Left ventricle myocardium superior (tissue), 1 donor: ENCODE results near the gene EEF1B2. TPM values are rescaled to one million over a fixed set of nuclear protein-coding genes. Genes with fewer than 3 reads are reported as not detected.
"Not testable (repeated sequence)": the region's sequence is repeated elsewhere in the genome, so short reads cannot be mapped to it uniquely, and the experiment has no call there.

Experiments
- ATAC-seq: fragments of 200-7000 bp; cut with Tn5 transposase; one replicate; pipeline ENCODE4 v1.9.1; 2020; ENCODE audit warnings: mild to moderate bottlenecking, moderate library complexity
- DNase-seq: peaks from one replicate; pipeline ENCODE4 v3.0.0-alpha.2; 2020
- intact Hi-C: fragments of 100-400 bp; cut with micrococcal nuclease; formaldehyde crosslinking; loops from one replicate; pipeline ENCODE4 v1.11.0; 2022
- total RNA-seq: library from RNA; stranded (reverse); fragmentation: NEBNext Ultra II Directional; extraction: Animal tissue kit (Norgen Biotek cat#: 25700); gene quantifications from one replicate; pipeline ENCODE4 v1.2.1, GENCODE V29; 2021
- donor health status: DM: no; HTN: yes; CAD: no; lungs with severe emphysema.

The EEF1B2 gene
- total RNA-seq, 1 donor from 2014 or later = 258 TPM

DNA sequence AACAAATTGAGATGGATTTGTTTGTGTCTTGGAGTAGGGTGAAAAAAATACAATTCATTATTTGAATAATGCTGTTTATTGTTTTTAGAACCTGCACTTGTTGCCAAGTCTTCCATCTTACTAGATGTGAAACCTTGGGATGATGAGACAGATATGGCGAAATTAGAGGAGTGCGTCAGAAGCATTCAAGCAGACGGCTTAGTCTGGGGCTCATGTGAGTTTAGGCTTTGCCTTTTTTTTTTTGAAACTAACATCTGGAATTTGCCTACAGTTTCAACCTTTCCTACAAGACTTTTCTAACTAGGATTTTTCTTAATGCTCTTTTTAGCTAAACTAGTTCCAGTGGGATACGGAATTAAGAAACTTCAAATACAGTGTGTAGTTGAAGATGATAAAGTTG lies 2.7 kb downstream of the EEF1B2 start:
- DNase-seq, ATAC-seq, intact Hi-C loops: not testable (repeated sequence)

DNA sequence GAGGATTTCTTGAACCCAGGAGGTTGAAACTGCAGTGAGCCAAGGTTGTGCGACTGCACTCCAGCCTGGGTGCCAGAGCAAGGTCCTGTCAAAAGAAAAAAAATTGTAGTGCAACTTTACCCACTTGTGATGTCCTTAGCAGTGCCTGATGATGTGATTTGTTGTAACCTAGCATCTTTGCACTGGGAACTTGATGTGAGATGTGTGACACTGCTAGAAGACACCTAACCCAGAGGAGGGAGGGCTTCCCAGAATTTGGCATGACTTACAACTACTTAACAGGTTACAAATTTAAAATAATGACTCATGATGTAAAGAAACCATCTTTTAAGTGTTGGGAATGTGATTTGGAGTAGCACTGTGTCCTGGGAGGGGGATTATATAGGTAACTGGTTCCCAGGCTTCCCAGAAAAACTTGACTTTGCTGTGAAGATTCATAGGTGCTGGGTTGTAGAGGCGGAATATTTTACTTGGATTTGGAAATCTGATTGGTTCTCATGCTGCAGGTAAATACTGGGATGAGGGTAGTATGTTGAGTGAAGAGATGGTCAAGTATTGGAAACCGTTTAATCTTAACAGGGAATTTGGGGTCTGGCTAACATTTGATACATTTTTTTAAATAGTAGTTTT lies 3.7 kb downstream of the EEF1B2 start:
- intact Hi-C loops = no loop called here
- DNase-seq = no peak
- ATAC-seq = no peak

DNA sequence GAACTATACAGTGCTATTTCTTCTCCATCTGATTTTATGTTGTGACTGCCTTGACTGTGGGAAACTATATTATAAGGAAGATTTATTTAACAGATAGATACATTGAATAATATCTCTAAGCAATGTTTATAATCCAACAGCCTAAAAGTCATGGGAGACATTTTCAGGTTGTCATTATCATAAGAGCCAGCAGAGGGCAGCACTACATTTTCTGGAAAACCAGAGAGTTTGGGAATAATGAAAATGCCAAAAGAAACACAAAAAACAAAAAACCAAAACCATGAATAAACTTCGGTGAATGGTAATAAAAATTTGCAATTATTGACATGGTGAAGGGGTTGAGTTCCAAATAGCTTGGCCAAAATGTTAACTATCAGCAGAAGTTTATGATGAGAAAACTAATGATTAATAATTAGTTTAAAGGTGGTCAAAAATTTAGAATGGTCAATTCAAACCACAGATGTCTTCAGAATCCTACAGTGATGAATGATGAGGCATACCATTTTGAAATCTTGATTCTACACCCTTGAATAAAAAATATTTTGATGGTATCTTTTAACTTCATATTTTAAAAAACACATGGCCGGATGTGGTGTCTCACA lies 4.7 kb downstream of the EEF1B2 start:
- no peak for ATAC-seq
- intact Hi-C loops = no loop called here
- DNase-seq = no peak

DNA sequence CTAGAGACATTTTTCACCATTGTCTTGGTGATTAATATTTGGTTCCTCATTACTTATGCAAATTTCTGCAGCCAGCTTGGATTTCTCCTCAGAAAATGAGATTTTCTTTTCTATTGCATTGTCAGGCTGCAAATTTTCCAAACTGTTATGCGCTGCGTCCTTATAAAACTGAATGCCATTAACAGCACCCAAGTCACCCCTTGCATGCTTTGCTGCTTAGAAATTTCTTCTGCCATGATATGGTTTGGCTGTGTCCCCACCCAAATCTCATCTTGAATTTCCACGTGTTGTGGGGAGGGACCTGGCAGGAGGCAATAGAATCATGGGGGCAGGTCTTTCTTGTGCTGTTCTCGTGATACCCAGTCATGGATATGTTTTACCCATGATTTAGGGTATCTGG lies 8.5 kb downstream of the EEF1B2 start:
- ATAC-seq, intact Hi-C loops: not testable (repeated sequence)

DNA sequence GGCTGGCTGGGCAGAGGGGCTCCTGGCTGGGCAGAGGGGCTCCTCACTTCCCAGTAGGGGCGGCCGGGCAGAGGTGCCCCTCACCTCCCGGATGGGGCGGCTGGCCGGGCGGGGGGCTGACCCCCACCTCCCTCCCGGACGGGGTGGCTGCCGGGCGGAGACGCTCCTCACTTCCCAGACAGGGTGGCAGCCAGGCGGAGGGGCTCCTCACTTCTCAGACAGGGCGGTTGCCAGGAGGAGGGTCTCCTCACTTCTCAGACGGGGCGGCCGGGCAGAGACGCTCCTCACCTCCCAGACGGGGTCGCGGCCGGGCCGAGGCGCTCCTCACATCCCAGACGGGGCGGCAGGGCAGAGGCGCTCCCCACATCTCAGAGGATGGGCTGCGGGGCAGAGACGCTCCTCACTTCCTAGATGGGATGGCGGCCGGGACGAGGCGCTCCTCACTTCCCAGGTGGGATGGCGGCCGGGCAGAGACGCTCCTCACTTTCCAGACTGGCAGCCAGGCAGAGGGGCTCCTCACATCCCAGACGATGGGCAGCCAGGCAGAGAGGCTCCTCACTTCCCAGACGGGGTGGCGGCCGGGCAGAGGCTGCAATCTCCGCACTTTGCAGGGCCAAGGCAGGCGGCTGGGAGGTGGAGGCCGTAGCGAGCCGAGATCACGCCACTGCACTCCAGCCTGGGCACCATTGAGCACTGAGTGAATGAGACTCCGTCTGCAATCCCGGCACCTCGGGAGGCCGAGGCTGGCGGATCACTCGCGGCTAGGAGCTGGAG lies 12.1 kb downstream of the EEF1B2 start:
- ATAC-seq, intact Hi-C loops, DNase-seq: not testable (repeated sequence)

More for the DNA sequence above, 8.5 kb downstream of the EEF1B2 start:
- DNase-seq = not testable (repeated sequence)

DNA sequence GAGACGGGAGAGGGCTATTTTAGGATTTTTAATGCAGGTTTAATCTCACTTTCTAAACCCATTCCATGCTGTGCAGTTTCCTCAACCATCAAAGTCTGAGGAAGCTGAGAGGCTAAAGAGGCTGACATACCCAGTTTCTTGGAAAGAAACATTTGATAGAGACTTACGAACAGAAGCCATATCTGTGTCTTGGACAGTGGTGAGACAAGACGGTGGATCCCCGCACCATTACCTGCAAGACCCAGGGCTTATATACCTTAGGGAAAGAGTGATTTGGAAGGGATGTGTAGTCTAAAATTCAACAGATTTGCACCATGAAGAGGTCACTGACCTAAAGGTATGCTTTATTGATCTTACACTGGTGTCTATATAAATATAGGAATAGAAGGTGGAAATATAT lies 13.5 kb downstream of the EEF1B2 start:
- intact Hi-C loops = no loop called here
- ATAC-seq = no peak
- no peak for DNase-seq

DNA sequence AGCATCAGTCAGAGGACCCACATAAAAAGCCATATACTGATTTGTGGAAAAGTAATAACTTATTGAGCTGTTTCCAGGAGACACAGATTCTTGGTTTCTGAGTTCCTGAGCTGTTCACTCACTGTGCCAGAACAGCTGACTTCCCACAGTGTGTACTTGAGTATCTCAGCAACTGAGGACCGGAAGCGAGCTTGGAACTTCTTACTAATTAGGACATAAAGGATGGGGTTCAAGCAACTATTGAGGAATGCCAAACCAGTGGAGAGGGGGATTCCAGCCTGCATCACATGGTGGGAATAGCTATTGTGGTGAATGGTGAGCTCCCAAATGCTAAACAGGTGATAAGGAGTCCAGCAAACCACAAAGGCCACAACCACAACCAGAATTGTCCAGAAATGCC lies 16.4 kb downstream of the EEF1B2 start:
- peak; percentile 46 for ATAC-seq
- intact Hi-C loops = no loop called here
- no peak for DNase-seq

DNA sequence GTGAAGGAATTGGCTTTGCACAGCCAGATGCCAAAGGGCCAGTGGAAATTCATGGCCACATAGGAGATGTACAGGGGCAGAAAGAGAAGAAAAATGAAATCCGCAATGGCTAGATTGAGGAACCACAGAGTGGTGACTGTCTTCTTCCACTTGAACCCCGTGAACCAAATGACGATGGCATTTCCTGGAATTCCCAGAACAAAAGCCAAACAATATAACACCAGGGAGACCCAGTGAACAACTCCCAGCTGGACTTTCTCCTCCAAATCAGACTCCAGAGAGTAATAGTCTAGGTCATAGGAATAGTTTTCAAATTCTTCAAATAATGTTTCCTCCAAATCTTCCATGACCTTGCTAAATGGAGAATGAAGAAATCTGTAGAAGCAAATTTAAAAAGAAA lies 17.2 kb downstream of the EEF1B2 start:
- peak; percentile 50 for ATAC-seq
- intact Hi-C loops = no loop called here
- DNase-seq = no peak

DNA sequence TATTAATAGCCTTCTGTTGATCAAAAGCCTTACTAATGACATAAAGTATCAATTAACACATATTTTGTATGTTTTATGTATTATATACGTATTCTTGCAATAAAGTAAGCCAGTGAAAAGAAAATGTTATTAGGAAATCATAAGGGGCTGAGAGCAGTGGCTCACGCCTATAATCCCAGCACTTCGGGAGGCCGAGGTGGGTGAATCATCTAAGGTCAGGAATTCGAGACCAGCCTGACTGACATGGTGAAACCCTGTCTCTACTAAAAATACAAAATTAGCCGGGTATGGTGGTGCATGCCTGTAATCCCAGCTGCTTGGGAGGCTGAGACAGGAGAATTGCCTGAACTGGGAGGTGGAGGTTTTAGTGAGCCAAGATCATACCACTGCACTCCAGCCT lies 21.8 kb downstream of the EEF1B2 start:
- DNase-seq, ATAC-seq, intact Hi-C loops: not testable (repeated sequence)

DNA sequence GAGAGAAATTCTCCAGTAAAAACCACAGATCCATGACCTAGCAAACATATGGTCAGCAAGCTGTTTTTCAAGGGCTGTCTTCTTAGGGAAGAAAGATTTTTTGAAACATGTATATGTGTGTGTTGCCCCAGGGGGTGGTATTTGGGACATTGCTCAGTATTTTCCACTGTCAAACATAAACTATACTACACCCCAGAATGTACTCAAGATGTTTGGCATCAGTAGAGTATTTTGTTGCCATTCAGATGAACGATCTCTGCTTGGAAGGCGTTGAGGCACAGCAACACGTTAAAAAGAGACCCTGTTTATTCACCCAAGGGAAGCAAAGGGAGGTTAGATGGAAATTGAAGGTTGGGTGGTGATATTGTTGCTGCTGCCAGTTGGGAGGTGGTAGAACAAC lies 30.0 kb downstream of the EEF1B2 start:
- DNase-seq = no peak
- intact Hi-C loops = no loop called here
- no peak for ATAC-seq

DNA sequence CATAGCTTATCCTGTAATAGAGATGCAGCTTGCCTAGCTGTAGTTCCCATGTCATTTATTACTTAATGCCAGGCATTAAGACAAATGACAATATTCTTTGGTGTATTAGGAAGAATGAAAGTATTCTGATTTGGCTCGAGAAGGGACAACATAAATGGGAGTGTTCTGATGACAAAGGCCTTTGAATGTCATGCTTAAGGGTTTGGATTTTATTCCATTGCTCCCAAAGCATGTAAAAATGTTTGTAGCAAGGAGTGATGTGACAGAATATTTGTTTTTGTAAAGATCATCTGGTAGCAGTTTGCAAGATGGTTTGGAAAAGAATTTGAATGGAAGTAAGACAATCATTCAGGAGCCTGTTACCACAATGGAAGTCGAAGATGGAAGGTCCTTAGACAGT lies 30.4 kb downstream of the EEF1B2 start:
- DNase-seq = no peak
- ATAC-seq = no peak
- intact Hi-C loops = no loop called here

DNA sequence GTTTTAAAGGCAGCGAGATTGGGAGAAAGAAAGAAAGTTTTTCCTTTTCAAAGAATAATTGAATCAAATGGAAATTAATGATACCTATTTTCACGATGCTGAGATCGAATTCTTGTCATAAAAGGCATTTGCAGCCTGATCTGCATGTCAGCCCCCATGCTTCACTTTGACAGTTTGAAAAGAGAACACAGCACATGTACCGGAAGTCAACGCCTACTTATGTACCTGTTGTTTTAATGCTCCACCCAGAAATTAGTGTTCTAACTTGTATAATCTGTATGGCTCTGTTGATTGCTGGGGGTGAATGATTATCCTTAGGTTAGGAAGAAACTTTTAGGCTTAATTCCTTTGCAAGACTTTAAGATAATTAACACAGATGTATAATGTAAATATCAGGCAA lies 31.0 kb downstream of the EEF1B2 start:
- intact Hi-C loops = no loop called here
- no peak for DNase-seq
- ATAC-seq = no peak

DNA sequence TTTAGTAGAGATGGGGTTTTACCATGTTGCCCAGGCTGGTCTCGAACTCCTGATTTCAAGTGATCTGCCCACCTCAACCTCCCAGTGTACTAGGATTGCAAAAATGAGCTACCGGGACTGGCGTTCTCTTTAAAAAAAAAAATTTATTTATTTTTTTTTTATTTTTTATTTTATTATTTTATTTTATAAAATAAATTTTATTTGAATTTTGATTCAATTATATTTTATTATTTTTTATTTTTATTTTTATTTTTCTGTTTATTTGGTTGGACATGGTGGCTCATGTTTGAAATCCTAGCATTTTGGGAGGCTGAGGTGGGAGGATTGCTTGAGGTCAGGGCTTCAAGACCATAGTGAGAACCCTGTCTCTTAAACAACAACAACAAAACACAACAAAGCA lies 32.5 kb downstream of the EEF1B2 start:
- DNase-seq (no peak), ATAC-seq (no peak)
- intact Hi-C loops = no loop called here

DNA sequence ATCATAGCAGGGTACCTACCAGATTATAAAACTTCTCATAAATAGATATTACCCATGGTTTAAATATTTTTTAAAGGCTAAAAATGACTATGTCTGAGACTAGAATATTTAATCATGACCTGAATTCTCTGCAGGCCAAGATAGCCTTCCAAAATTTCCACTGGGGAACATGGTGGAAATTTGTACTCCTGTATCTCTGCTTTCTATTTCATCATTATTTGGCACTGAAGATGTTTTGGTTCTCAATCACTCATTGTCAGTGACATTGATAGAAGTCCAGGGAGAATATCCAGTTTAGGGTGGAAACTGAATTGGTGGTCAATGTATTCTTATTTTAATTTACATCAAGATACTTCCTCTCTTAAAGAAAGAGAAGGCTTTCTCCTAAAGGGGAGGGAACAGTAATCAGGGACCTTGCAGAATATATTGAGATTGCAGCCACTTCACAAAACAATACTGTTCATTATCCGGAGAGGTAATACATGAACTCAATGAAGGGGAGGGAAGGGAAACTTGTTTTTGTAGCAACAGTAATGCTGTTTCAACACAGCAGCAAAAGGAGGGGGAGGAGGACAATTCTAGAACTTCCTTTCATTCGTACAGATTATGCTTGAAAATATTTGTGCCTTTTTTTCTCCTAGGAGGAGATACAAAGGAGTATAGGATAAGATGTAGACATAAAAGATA lies 34.1 kb downstream of the EEF1B2 start:
- intact Hi-C loops = no loop called here
- DNase-seq (no peak), ATAC-seq (peak; percentile 60)

DNA sequence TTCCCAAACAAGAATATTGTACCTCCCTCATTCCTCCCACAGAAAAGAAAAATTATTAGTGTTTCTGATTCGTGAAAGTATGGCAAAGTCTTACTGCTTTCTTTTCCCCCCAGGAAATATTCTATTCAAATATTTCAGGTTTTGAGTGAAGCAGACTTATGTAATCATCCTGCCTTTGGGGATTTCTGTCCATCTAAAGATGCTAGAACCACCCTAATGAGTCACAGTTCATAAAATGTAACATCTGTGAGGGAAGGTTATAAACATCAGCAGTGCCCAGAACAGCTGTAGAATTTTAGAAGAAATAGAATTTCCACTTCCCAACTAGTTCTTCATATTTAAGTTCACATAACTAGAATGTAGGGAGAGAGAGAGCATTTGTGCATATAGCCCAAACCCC lies 39.0 kb downstream of the EEF1B2 start:
- intact Hi-C loops = no loop called here
- ATAC-seq = peak; percentile 85
- no peak for DNase-seq

DNA sequence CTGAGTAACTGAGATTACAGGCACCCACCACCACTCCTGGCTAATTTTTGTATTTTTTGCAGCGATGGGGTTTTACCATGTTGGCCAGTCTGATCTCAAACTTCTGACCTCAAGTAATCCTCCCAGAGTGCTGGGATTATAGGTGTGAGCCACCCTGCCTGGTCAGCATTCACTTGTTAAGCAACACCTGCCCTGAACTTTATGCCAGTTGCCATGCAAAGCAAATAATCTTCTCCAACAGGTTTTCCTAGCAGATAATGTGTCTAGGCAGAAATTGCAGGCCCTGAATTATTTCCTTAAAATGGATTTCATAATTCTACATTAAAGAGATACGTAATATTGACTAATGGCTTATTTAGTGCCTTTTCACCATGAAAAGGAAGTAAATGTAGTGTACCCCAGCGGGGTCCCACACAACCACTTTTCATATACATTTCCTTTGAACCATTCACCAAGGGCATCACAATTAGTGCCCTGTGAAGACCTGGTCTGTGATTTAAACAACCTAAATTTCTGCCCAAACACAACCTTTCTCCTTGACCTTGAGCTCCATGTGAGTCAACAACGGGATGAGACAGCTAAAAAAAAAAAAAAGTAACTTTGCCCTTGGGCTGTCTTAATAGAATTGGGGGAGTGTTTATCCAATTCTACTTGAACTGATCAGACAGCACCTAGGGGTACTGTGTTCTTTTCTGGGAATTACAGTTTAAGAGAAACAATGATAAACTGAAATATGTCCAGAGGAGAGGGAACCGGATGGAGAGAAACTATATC lies 41.6 kb downstream of the EEF1B2 start:
- ATAC-seq (no peak), DNase-seq (no peak)
- intact Hi-C loops = no loop called here

DNA sequence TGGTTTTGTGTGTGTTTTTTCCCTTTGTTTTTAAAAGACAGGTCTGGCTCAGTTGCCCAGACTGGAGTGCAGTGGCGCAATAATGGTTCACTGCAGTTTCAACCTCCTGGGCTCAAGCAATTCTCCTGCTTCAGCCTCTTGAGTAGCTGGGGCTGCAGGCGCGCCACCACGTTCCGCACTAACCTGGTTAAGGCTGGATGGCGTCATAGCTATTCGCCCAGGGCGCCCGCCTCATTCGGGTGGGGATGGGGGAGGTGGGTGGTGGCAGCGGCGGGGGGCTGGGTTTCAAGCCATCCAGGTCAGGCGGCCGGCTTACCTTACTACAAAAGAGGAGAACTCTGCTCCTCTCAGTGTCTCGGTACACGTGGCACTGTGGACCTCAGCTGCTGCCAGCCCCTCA lies 42.8 kb downstream of the EEF1B2 start:
- DNase-seq = no peak
- ATAC-seq = no peak
- intact Hi-C loops = no loop called here

DNA sequence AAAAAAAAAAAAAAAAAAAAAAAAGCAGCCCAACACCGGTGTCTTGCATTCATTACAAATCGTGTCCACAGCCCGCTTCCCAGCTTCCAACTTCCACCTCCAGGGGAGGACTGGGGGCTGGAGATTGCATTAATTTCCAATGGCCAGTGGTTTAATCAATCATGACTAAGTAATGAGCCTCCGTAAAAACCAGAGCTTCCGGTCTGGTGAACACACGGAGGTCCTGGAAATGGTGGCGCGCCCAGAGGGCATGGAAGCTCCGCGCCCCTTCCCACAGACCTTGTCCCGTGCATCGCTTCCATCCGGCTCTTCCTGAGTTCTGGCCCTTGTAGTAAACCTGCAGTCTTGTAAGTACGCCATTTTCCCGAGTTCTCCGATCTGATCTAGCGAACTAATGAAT lies 43.6 kb downstream of the EEF1B2 start:
- intact Hi-C loops = no loop called here
- DNase-seq = no peak
- no peak for ATAC-seq

DNA sequence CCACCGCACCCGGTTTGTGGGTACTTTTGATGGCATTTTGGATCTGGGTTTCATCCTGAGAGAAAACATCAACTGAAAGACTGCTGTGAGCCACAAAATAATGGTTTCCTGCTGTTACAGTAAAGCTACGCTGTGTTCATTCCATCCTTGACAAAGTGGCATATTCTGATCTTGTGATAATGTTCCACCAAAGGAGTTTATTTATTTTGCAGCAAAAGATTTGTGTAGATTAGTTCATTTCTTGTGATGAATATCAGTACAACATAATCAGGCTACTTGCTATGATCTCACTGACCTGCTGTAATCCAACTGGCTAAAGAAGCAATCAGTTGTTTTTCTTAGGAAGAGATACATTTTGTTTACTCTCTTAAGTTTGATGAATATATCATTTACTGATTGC lies 45.0 kb downstream of the EEF1B2 start:
- no peak for ATAC-seq
- DNase-seq = no peak
- intact Hi-C loops = no loop called here
